Muscle of leg (tissue), 11 donors: Measurements from ENCODE around the gene PLA2G4B. TPM values are rescaled to one million over a fixed set of nuclear protein-coding genes. Genes with fewer than 3 reads are reported as not detected.
A peak's percentile ranks its signal among the peaks of the same experiment; 100 is the strongest.
"Not testable (repeated sequence)": the region's sequence is repeated elsewhere in the genome, so short reads cannot be mapped to it uniquely, and the experiment has no call there.

Source experiments
- DNase-seq: peaks from one replicate; pipeline ENCODE4 v3.0.0; 2013
- H3K27ac ChIP-seq: one replicate; pipeline ENCODE4 v1.5.1; 2013; ENCODE audit warnings: mild to moderate bottlenecking, low read length, control low read depth
- H3K27me3 ChIP-seq: one replicate; pipeline ENCODE4 v1.6.1; 2013; ENCODE audit warnings: low read length; ENCODE audit not compliant: control insufficient read depth, insufficient read depth
- H3K36me3 ChIP-seq: one replicate; pipeline ENCODE4 v1.6.1; 2013; ENCODE audit warnings: low read length; ENCODE audit not compliant: control insufficient read depth, insufficient read depth
- H3K4me1 ChIP-seq: one replicate; pipeline ENCODE4 v1.6.1; 2013; ENCODE audit warnings: low read length; ENCODE audit not compliant: control insufficient read depth, insufficient read depth
- H3K4me3 ChIP-seq: one replicate; pipeline ENCODE4 v1.5.1; 2013; ENCODE audit warnings: low read length, control low read depth
- H3K9me3 ChIP-seq: replicated peaks from 2 replicates; pipeline ENCODE4 v1.6.1; 2013; ENCODE audit warnings: low read depth, low read length; ENCODE audit not compliant: control insufficient read depth
- WGBS: methylation state at CpG from one replicate; pipeline ENCODE4 v1.1.5; 2013; ENCODE audit warnings: missing lambda C conversion rate; ENCODE audit not compliant: insufficient coverage; 5-methylcytosine and 5-hydroxymethylcytosine counted together
- polyA plus RNA-seq, 8 donors: library from polyadenylated mRNA; unstranded; fragments of 120-200 nt; gene quantifications; one replicate each; pipeline versions ENCODE4 v1.2.1 to v1.2.3, GENCODE V29; 2013; ENCODE audit warnings: inconsistent platforms in 1 of 8, low replicate concordance in 1 of 8; ENCODE audit not compliant: insufficient read length in 8 of 8, insufficient read depth in 1 of 8
- total RNA-seq: library from RNA; stranded (reverse); fragments of 120-200 nt; gene quantifications from one replicate; pipeline ENCODE4 v1.2.4, GENCODE V29; 2013

The PLA2G4B gene
- total and polyA plus RNA-seq, 9 donors: 3.4 to 11.7 (median 7.2) TPM

DNA sequence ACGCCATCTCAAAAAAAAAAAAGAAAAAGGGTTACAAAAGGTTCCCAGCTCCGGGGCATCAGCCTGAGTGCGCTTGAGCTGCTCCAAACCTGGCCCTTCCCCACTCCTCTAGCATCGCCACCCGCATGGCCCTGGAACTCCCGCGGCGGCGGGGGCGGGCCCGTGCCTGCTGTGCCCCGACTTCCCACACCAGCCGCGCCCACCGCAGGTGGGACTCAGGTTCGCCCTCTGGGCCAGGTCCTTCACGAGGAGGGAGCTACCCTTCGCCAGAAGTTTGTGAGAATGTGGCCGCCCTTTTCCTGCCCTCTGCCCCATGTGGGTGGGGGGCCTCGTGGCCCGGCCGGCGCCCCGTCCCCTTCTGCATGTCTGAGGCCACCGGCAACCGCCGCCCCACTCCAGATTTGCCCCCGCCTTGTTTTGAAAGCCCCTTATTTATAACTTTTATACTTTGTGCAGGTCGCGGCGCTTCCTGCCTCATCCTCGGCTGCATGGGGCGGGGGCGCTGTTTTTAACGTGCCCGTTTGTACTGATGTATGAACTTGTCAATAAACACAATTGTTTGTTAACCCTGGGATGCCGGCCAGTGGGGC, 11.3 kb upstream of the PLA2G4B start:
- Histone ChIP-seq H3K4me3 (peak overlapping the region; percentile 81), H3K36me3 (peaks cover 56% of the 10 kb centered on the region), H3K27me3 (no peaks in the 10 kb centered on the region), H3K4me1 (peaks cover 18% of the 10 kb centered on the region), H3K9me3 (no peaks in the 10 kb centered on the region), H3K27ac (no peak overlapping the region)
- WGBS: 6% methylated on average over 26 of the region's 37 CpGs
- no peak for DNase-seq

DNA sequence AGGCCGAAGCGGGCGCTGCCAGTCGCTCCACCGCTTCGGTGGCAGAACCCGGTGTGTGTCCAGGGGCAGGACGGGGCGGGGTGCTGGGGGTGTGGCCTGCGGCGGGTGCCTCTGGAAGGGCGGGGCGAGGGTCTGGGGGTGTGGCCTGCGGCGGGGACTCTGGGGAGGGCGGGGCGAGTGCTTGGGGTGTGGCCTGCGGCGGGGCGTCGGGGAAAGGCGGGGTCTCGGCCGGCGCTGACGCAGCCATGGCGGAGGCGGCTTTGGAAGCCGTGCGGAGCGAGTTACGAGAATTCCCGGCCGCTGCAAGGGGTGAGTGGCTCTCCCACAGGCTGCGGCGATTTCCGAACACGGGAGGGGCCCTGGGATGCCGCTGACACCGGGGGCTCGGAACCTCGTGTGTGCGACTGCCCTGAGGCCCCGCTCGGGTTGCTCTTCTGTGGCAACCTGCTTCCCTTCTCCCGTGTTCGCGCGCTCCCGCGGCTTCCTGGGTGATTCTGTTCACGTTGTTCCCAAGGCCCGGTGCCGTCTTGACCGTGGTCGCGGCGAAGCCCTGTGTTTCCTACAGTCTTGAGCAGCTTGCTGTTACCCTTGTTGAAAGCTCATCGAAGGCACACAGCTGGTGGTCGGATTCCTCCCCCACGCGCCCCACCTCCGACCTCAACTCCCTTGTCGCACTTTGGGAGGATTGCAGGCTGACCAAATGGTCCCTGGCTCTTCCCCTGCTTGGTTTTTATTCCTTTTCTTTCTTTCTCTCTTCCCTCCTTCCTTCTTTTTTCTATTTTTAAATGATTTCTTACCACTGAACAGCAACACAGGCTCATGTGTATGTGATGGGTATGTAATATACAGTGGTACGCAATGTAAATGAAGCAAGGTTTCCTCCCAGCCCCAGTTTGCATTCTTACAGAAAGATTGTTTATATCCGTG, 10.5 kb upstream of the PLA2G4B start, which contains the start of gene JMJD7:
Gene JMJD7 (plus strand): TSS at position 213 of the 927 bp plus-strand sequence. CDS start 33 bp downstream, at position 246.
- Histone ChIP-seq H3K36me3 (peaks cover 56% of the 10 kb centered on the region), H3K27me3 (no peaks in the 10 kb centered on the region), H3K4me1 (peaks cover 18% of the 10 kb centered on the region), H3K27ac (peak within 1 kb of the TSS; percentile 91), H3K4me3 (peak within 1 kb of the TSS; percentile 81), H3K9me3 (no peaks in the 10 kb centered on the region)
- DNase-seq: peak; percentile 94
- under 1% methylated on average over 60 of the region's 66 CpGs for WGBS

DNA sequence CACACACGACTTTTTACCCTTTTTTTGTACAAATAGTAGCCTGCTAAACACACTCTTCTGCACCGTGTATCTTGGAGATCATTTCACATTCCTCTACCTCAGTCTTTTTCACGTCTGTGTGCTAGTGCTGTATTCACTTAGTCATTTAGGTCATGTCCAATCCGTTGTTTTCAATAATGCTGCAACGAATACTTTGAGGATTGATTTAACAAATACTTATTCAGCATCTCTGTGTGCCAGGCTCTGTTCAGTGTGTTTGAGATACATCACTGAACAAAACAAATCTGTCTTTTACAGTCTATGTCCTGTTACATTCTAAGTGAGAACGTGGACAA, 9.9 kb upstream of the PLA2G4B start:
- Histone ChIP-seq H3K9me3 (no peaks in the 10 kb centered on the region), H3K4me3 (peak overlapping the region; percentile 81), H3K36me3 (peaks cover 50% of the 10 kb centered on the region), H3K27me3 (no peaks in the 10 kb centered on the region), H3K27ac (peak overlapping the region; percentile 91), H3K4me1 (peaks cover 18% of the 10 kb centered on the region)
- no peak for DNase-seq
- WGBS: 40% methylated on average over 1 of the region's 6 CpGs

DNA sequence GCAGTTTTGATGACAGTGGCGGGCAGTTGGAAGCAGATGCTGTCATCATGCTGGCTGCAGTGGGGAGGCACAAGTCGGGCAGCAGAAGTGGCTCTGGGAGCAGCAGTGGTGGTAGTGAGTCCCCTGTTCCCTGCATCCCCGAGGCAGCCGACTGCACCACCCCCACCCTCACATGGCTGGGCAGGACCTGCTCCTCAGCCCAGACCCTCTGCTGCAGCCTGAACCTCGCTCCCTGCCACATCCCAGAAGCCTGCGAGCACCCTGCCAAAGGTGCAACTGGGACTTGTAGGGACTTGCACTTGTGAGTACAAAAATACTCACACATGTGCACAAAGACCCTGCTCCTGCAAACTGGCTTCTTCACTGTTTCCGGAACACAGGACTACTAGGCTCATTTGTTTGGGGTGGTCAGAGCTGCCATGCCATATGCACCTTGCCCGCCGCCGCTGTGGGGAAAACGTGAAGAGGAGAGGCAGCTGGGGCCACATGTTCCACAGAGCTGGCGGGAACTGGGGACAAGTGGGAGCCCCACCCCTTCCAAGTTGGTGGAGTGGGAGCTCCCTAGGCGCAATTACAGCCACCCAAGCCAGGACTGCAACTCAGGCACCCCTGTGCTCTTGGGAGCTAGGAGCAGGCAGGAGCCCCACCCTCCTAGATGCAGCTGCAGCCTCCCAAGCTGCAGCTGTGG, 8.5 kb upstream of the PLA2G4B start:
- 83% methylated on average over 8 of the region's 13 CpGs for WGBS
- Histone ChIP-seq H3K4me1 (peaks cover 18% of the 10 kb centered on the region), H3K9me3 (no peaks in the 10 kb centered on the region), H3K4me3 (no peak overlapping the region), H3K27me3 (no peaks in the 10 kb centered on the region), H3K27ac (no peak overlapping the region), H3K36me3 (peaks cover 48% of the 10 kb centered on the region)
- DNase-seq: no peak

DNA sequence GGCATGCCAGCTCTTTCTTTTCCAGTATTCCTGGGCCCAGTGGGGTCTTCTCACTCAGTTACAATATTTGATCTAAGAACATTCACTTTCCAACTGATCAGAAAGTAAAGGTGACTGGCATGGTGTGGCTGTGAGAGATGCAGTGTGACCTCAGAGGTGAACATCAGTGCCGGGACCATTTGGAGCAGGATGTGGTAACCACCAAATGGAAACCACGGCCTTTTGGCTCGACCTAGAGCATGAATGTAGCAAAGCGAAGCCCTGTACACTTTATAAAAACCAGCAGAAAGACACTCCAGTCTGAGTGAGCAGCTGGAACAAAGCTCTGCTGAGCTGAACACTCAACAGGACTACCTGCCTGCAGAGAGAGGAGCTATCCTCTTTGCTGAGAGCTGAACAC, 7.4 kb upstream of the PLA2G4B start:
- not testable (repeated sequence) for H3K27me3 ChIP-seq, H3K4me3 ChIP-seq, H3K9me3 ChIP-seq, DNase-seq, H3K27ac ChIP-seq
- Histone ChIP-seq H3K36me3 (peaks cover 53% of the 10 kb centered on the region), H3K4me1 (peaks cover 24% of the 10 kb centered on the region)
- WGBS: 90% methylated on average over 3 of the region's 4 CpGs

DNA sequence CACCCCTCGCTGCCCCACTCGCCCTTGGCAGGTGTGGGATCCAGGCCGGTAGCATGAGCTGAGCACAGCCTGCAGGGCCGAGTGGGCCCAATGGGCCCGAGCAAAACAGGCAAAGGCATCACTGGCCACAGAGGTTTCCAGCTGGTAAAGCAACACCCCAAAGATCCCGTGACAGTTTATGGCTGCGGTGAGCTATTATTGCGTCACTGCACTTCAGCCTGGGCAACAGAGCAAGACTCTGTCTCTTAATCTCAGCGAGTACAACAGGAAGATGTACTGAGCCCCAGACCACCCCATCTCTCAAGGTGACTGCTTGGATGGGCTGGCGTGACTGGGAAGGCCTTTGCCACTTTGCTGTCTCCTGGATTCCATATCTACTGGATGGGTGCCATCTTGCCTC, 6.4 kb upstream of the PLA2G4B start:
- no peak overlapping the region for H3K27ac ChIP-seq
- H3K27me3 ChIP-seq: no peaks in the 10 kb centered on the region
- peaks cover 33% of the 10 kb centered on the region for H3K4me1 ChIP-seq
- DNase-seq: no peak
- H3K9me3 ChIP-seq: no peaks in the 10 kb centered on the region
- H3K36me3 ChIP-seq: peaks cover 60% of the 10 kb centered on the region
- 96% methylated on average over 8 of the region's 10 CpGs for WGBS
- no peak overlapping the region for H3K4me3 ChIP-seq

DNA sequence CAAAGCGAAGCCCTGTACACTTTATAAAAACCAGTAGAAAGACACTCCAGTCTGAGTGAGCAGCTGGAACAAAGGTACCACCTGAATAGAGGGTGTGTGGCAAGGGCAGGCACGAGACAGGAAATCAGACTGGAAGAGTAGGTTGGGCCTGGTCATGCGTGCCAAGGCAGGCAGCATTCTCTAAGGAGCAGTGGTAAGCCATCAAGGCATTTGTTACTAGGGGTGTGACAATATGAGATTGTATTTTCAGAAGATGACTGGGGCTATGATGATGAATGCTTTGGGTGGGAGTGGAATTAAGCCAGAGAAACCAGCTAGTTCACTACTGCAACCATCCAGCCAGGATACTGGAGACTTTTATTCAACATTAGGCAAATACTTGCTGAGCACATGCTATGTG, 5.8 kb upstream of the PLA2G4B start:
- DNase-seq: no peak
- Histone ChIP-seq H3K27ac (no peak overlapping the region), H3K27me3 (no peaks in the 10 kb centered on the region), H3K4me3 (no peak overlapping the region), H3K9me3 (no peaks in the 10 kb centered on the region), H3K36me3 (peaks cover 61% of the 10 kb centered on the region), H3K4me1 (peaks cover 34% of the 10 kb centered on the region)
- 82% methylated on average over 2 of the region's 3 CpGs for WGBS

DNA sequence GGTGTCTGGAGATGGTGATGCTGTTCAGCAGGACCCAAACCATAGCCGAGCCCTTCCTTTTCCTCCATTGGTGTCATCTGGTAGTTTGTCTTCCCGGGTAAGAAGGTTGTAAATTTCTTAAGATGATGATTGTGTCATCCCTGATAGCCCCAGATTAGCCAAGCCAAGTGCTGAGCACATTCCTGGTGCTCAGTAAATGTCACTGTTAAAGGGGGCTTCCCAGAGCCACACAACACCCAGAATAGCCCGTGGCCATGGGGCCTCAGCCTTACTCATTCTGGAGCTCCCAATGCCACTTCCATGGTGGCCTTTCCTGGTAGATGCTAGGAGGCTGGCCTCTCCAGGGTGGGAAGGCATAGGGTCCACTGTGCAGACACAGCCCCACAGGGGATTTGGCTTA, 4.6 kb upstream of the PLA2G4B start:
- no peaks in the 10 kb centered on the region for H3K9me3 ChIP-seq
- H3K4me1 ChIP-seq: peaks cover 44% of the 10 kb centered on the region
- peaks cover 61% of the 10 kb centered on the region for H3K36me3 ChIP-seq
- WGBS: no CpG with 5 or more reads among the region's 3 CpGs
- no peak overlapping the region for H3K4me3 ChIP-seq
- no peak overlapping the region for H3K27ac ChIP-seq
- no peak for DNase-seq
- no peaks in the 10 kb centered on the region for H3K27me3 ChIP-seq

DNA sequence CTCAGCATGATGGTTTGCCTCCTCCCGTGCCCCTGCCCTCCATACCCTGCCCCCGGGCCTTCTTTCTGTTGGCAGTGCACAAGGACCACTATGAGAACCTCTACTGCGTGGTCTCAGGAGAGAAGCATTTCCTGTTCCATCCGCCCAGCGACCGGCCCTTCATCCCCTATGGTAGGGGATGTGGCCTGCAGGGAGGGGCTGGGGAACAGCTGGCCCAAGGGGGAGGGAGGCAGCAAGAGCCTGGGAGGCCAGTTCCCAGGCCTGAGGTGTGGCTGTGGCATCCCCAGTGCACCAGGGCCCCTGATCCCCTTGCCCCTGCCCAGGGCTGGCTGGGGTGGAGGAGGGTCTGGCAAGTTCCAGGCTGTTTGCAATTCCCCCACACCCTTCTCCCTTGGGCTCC, 2.6 kb upstream of the PLA2G4B start:
- Histone ChIP-seq H3K27me3 (no peaks in the 10 kb centered on the region), H3K9me3 (no peaks in the 10 kb centered on the region), H3K27ac (no peak overlapping the region), H3K36me3 (peaks cover 59% of the 10 kb centered on the region), H3K4me1 (peaks cover 41% of the 10 kb centered on the region), H3K4me3 (no peak overlapping the region)
- DNase-seq: no peak
- 71% methylated on average over 1 of the region's 6 CpGs for WGBS
